SK-MEL-5 (cell line): ENCODE measurements around the gene ABL1. TPM values are rescaled to one million over a fixed set of nuclear protein-coding genes. Genes with fewer than 3 reads are reported as not detected.

ENCODE experiments used
- DNase-seq: peaks from one replicate; pipeline ENCODE4 v3.0.0-alpha.2; 2016; ENCODE audit warnings: low read depth, low spot score
- in situ Hi-C: cut with HindIII; loops from 2 replicates; pipeline ENCODE4 v1.10.0; 2016; ENCODE audit warnings: low sequenced_read_pairs, high pct_unique_total_duplicates, low pct_unique_long_range_greater_than_20kb
- total RNA-seq: library from RNA; depleted of rRNA; stranded (reverse); fragments of >200 nt; shearing (Covaris generic); gene quantifications from 2 replicates; pipeline ENCODE4 v1.2.3, GENCODE V29; 2014

ABL1 gene
- total RNA-seq, 1 experiment from 2014 or later, result 20.3 TPM

- in situ Hi-C loops, result no loop called here
- DNase-seq, result no peak
Measured at GRCh38 chr9:130915096-130915447, 80.0 kb downstream of the ABL1 start.

- DNase-seq, result no peak
- in situ Hi-C loops, result no loop called here
Measured at GRCh38 chr9:130917168-130917960, 82.3 kb downstream of the ABL1 start.

- in situ Hi-C loops, result no loop called here
- peak; percentile 30 for DNase-seq
Measured at GRCh38 chr9:130918101-130918825, 83.2 kb downstream of the ABL1 start.

- DNase-seq, result no peak
Measured at GRCh38 chr9:130918826-130919558, 83.9 kb downstream of the ABL1 start.

GRCh38 chr9:130919559-130920145 lies 84.6 kb downstream of the ABL1 start:
- no peak for DNase-seq
- in situ Hi-C loops, result no loop called here

More at GRCh38 chr9:130918826-130919558, 83.9 kb downstream of the ABL1 start:
- in situ Hi-C loops, result no loop called here

- in situ Hi-C loops, result no loop called here
Measured at GRCh38 chr9:130920233-130920632, 85.2 kb downstream of the ABL1 start.

GRCh38 chr9:130920762-130921299 lies 85.8 kb downstream of the ABL1 start:
- no peak for DNase-seq
- in situ Hi-C loops, result no loop called here

More at GRCh38 chr9:130920233-130920632, 85.2 kb downstream of the ABL1 start:
- no peak for DNase-seq

- DNase-seq, result no peak
- in situ Hi-C loops, result no loop called here
Measured at GRCh38 chr9:130921300-130921988, 86.4 kb downstream of the ABL1 start.

- no peak for DNase-seq
Measured at GRCh38 chr9:130921989-130922892, 87.2 kb downstream of the ABL1 start.

GRCh38 chr9:130922893-130923610 lies 88.0 kb downstream of the ABL1 start:
- DNase-seq, result no peak
- in situ Hi-C loops, result no loop called here

More at GRCh38 chr9:130921989-130922892, 87.2 kb downstream of the ABL1 start:
- in situ Hi-C loops, result no loop called here

- no peak for DNase-seq
- in situ Hi-C loops, result no loop called here
Measured at GRCh38 chr9:130923611-130924447, 88.8 kb downstream of the ABL1 start.

GRCh38 chr9:130924448-130924788 lies 89.4 kb downstream of the ABL1 start:
- no peak for DNase-seq
- in situ Hi-C loops, result no loop called here

GRCh38 chr9:130925050-130925678 lies 90.1 kb downstream of the ABL1 start:
- no peak for DNase-seq
- in situ Hi-C loops, result no loop called here

GRCh38 chr9:130927338-130927737 lies 92.3 kb downstream of the ABL1 start:
- DNase-seq, result no peak
- in situ Hi-C loops, result no loop called here
